Activated CD4-positive, alpha-beta T cell treated with anti-CD3 and anti-CD28 coated beads, Interleukin-2, Interleukin-6, amounts not matched to agents 100 ng/mL and 50 ng/mL, durations not matched to agents 16 hours and 8 hours (primary cell): ENCODE measurements around the gene PTPN1.
"Not testable (repeated sequence)": the region's sequence is repeated elsewhere in the genome, so short reads cannot be mapped to it uniquely, and the experiment has no call there.

ENCODE experiments used
- DNase-seq: peaks from one replicate; pipeline ENCODE4 v3.0.0-alpha.2; 2020

The PTPN1 gene

DNA sequence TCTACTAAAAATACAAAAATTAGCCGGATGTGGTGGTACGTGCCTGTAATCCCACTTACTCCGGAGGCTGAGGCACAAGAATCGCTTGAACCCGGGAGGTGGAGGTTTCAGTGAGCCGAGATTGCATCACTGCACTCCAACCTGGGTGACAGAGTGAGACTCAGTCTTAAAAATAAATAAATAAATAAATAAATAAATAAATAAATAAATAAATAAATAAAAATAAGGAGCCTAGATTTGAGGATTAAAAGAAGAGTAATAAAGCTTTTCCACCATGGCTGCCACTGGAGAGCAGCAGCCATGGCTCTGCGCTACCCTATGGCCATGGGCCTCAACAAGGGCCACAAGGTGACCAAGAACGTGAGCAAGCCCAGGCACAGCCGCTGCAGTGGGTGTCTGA is 110.3 kb downstream of the PTPN1 start:
- not testable (repeated sequence) for DNase-seq

DNA sequence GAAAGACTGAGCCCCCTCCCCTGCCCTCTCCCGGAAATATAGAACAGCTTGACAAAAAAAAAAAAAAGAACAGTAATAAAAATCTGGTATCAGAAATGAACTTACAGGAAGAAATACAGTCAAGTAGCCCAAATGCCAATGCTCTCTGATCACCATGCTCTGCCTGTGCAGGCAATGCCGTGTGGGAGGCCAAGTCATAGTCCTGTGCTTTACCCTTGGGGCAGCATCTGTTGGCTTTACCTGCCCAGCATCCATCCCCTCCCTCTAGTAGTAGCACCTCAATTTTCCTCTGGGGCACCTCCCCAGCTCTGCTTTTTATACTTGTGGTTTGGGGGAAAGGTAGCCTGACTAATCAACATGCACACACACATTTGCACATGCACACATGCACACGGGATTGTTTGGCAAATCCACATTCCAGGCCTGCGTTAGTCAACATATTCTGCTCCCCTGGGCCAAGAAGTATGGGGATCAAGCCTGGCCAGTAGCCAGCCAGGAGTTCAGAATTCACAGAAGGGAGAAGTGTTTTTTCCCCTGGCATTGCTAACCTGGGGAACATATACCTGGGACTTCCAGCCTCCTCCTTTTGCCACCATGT is 111.0 kb downstream of the PTPN1 start:
- no peak for DNase-seq

DNA sequence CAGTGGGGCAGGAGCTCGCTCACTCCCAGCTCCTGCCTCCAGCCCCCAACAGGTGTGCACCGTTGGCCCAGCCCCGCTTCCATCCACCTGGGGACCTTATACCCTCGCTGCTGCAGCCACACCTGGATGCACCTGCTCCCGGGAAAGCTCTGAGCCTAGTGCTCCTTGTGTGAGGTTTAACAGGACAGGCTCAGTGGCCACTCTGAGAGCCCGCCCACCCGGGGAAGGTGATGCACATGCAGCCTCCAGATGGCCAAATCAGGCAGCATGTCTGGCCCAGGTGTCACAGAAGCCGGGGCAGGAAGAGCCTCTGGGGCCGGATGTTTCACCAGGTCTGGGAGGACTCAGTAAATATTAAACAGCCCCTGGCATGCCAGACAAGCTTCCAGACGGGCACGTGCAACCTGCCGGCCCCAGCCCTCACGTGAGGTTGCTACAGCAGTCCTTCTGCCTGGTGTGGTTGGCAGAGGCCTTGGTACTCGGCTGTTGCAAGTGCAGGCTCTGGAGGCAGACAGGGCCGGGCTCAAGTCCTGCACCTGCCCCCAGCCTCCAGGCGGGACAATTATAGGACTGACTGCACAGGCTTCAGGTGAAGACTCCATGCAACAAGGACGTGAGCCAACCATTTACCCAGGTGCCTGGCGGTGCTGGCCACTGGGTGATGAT is 114.3 kb downstream of the PTPN1 start:
- no peak for DNase-seq

DNA sequence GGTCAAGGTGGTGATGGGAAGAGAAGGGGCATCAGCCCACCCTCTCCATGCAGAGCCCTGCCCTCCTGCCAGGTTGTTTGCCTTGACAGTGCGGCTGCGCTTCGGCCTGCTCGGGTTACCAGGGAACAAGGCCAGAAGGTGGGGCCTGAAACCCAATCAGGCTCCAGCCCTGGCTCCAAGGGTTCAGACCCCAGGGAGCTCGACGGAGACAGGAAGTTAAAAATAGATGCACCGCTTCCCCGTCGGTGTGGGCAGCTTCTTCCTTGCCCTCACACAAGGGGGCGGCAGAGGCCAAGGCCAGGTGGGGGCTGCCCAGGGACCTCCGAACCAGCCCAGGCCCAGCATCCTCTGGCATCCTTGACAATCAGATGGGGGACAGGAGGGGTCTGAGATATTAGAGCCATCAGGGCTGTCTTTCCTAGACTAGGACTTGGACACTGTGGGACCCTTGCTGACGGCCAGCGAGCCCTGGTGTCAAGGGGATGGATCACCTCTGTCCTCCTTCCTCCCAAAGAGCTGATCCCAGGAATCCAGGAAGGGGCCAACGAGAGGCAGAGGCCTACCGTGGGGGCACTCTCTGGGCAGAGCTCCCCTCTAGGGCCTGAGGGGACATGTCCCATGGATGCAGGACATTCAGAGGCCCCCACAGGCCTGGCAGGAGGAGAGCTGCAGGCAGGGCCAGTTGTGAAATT is 115.9 kb downstream of the PTPN1 start:
- peak; percentile 30 for DNase-seq

DNA sequence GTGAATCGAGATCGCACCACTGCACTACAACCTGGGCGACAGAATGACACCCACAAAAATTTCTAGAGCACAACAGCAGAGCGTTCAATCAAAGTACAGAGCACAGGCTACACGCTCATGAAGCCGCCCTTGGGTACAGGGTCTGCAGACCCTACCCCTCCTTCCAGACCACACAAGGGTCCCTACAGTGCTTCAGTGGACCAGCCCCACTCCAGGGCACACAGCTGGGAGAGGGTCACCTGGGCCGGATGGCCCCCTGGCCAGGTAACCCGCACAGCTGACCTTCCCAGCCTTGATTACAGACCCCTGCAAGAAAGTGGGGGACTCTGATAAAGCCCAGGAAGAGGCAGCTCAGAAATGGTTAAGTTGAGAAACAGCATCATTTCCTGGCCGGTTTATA is 117.6 kb downstream of the PTPN1 start:
- DNase-seq: no peak

DNA sequence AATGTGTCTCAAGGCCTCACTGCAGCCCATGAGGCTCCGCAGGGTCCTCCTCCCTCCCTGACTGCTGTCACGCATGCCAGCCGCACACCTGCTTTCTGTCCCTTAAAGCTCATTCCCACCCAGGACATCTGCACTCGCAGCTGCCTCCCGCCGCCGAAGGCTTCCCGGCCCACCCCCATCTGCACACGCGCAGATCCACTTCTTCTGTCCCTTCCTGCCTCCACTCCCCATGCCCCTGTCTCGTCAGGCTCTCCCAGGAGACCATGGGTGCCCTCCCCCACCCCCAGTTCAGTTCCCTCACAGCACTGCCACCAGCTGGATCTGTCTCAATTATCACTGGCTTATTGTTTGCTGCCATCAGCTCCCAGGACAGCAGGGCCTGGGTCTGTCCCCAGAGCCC is 118.1 kb downstream of the PTPN1 start:
- no peak for DNase-seq

DNA sequence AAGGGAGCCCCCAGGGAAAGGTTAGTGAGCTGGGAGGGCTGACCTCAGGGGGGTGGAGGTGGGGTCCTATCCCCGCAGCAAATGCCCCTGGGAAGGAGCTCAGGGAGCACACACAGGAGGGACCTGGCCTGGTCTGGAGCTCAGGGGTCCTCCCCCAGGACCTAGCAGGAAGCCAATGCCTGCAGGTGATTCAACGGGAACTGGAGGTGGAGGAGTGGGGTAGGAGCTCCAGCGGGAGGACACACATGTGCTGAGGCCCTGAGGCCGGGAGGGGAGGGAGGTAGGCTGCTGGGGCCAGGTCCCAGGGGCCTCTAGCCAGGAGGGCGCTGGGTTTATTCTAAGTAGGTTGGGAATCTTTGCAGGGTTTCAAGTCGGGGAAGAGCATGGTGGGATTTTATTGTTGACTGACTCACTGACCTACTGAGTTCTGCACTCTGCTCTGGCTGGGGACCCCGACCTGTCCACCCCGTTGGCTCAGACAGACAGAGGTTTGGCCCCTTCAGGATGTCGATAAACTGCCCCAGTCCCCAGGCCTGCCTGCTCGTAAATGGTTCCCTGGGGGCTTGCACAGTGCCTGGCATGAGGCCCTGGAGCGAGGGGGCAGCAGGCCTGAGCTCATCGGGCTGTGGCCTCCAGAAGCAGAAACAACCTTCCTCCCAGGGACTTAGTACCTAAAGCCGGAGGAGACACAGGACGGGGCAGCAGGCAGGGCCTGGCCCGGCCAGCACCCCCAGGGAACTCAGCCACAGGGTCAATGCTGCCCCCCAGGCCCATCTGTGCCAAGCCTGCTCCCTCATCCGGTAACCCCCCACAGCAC is 118.9 kb downstream of the PTPN1 start:
- no peak for DNase-seq

DNA sequence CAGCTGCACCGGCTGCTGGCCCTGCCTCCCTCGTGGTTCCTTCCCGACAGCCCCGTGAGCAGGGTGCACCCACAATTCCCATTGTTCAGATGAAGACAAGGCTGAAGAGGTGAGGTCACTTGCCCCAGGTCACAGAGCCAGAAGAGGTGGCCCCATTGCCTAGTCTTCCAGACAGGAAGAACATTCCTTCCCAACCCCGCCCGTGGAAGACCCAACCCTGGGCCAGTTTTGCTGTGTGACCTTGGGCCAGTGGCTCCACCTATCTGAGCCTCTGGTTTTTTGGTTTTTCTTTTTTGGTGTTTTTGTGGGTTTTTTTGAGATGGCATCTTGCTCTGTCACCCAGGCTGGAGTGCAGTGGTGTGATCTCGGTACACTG is 119.5 kb downstream of the PTPN1 start:
- DNase-seq: no peak

DNA sequence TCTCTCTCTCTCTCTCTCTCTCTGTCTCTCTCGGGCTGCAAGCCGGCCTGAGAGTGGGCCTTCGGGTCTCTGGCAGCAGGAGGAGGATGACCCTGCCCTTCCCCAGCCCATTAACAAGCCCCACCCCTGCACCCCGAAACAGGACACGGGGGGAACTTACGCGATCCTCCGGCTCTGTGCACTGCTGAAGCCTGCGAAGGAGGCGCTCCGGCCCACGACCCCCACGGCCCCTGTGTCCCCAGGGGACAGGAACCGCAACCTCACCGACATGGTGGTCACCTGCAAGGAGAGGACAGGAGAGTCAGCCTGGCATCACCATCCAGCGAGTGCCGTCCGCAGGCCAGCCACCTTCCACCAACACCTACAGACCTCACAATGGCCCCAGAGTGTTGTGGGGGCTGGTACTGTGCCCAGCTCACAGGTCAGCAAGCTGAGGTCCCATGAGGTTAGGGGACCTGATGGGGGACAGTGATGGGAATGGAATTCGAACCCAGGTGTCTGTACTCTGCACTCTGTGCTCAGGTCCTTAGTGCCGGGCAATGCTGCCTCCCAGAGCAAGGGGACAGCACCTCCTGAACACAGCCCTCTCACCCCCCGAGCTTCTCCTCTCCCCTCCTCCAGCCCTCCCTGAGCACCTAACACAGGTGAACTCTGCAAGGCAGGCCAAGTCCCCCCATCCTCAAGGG is 120.5 kb downstream of the PTPN1 start:
- no peak for DNase-seq

DNA sequence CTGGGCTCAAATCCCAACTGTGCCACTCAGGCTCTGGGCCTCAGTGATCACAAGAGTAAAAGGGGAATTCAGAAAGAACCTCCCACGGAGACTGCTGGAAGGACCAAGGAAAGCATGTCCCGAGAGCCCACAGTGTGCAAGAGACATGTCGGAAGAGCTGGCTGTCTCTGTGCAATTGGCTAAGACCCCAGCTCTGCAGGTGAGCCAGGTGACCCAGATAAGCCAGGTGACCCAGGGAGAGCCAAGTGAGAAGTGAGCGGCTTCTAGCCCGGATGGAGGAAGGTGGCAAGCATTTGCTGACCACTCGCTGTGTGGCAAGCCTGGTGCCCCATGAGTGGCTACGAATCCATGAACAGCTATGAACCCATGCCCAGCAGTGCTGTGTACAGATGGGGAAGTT is 122.1 kb downstream of the PTPN1 start:
- no peak for DNase-seq

DNA sequence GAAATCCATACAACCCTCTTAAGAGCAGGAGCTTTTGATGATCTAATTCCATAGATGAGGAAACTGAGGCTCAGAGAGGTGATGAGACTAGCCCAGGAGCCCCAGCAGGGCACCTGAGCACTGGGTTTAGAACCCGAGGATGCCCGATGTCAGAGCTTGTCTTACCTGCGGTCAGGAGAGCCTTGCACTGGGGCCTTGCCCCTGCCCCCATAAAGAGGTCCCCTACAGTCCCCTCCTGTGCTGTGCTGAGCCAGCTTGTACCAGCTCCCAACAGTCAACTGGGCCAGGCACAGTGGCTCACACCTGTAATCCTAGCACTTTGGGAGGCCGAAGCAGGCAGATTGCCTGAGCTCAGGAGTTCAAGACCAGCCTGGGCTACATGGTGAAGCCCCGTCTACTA is 122.5 kb downstream of the PTPN1 start:
- no peak for DNase-seq

DNA sequence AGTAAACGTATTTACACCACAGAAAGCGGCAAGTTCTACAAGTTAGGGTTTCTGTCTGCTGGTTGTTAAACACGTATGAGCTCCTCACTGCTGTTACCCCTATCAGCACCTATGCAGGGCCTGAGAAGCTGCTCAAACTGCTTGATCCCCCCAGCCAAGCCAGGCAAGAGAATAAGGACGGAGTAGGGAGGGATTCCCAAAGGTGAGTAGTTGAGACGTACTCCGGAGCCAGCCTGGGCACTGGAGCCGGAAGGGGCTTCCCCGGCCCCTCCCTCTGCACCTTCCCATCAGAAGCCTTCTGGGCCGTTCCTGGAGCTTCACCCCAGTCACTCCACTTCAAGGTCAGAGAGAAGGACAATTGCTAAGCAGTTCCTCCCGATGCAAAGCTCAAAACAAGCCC is 123.2 kb downstream of the PTPN1 start:
- no peak for DNase-seq

DNA sequence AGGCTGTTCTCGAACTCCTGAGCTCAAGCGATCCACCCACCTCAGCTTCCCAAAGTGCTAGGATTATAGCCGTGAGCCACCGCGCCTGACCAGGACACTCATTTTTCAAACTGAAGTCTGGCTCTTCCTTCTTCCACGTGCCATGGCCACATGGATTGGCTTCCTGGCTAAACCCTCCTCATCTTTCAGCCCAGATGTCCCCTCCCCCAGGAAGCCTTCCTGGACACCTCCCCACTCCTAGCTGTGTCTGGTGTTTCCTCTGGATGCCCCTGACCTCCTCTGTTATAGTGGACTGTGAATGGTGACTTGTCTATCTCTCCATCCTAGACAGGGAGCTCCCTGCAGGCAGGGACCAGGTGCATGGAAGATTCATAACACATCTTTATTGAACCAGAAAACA is 124.0 kb downstream of the PTPN1 start:
- no peak for DNase-seq
